Kidney epithelial cell (primary cell): ENCODE results near the gene ELF2. TPM values are rescaled to one million over a fixed set of nuclear protein-coding genes. Genes with fewer than 3 reads are reported as not detected.
"Not testable (repeated sequence)": the region's sequence is repeated elsewhere in the genome, so short reads cannot be mapped to it uniquely, and the experiment has no call there.

Experiments used
- DNase-seq: peaks from one replicate; pipeline ENCODE4 v3.0.0-alpha.2; 2010; ENCODE audit warnings: low read depth
- H3K27me3 ChIP-seq: 2 replicates; pipeline ENCODE4 v1.6.0; 2011; ENCODE audit warnings: low read length; ENCODE audit not compliant: control insufficient read depth, insufficient read depth
- H3K36me3 ChIP-seq: 2 replicates; pipeline ENCODE4 v1.5.1; 2011; ENCODE audit warnings: low read length; ENCODE audit not compliant: control insufficient read depth, insufficient read depth
- H3K4me3 ChIP-seq: 2 replicates; pipeline ENCODE4 v1.5.1; 2011; ENCODE audit warnings: low read depth, mild to moderate bottlenecking, control low read depth, low read length
- total RNA-seq: library from RNA; depleted of rRNA; stranded (reverse); fragments of >200 nt; gene quantifications from 2 replicates; pipeline ENCODE4 v1.2.3, GENCODE V29; 2015
- TF ChIP-seq, protein P1 (sequence below): IDR thresholded peaks from 2 replicates; pipeline ENCODE4 v1.5.1; 2011; ENCODE audit warnings: mild to moderate bottlenecking, moderate library complexity, low read length, control low read depth, inconsistent platforms; ENCODE audit not compliant: insufficient read depth, poor library complexity, severe bottlenecking

Gene ELF2
- total RNA-seq, 1 donor from 2014 or later, result 14.3 TPM

GRCh38 chr4:139115226-139115625, 61.8 kb downstream of the ELF2 start:
- TF ChIP-seq, protein P1, sequence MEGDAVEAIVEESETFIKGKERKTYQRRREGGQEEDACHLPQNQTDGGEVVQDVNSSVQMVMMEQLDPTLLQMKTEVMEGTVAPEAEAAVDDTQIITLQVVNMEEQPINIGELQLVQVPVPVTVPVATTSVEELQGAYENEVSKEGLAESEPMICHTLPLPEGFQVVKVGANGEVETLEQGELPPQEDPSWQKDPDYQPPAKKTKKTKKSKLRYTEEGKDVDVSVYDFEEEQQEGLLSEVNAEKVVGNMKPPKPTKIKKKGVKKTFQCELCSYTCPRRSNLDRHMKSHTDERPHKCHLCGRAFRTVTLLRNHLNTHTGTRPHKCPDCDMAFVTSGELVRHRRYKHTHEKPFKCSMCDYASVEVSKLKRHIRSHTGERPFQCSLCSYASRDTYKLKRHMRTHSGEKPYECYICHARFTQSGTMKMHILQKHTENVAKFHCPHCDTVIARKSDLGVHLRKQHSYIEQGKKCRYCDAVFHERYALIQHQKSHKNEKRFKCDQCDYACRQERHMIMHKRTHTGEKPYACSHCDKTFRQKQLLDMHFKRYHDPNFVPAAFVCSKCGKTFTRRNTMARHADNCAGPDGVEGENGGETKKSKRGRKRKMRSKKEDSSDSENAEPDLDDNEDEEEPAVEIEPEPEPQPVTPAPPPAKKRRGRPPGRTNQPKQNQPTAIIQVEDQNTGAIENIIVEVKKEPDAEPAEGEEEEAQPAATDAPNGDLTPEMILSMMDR, result no peak
- H3K4me3 ChIP-seq, result no peak overlapping the region

DNA sequence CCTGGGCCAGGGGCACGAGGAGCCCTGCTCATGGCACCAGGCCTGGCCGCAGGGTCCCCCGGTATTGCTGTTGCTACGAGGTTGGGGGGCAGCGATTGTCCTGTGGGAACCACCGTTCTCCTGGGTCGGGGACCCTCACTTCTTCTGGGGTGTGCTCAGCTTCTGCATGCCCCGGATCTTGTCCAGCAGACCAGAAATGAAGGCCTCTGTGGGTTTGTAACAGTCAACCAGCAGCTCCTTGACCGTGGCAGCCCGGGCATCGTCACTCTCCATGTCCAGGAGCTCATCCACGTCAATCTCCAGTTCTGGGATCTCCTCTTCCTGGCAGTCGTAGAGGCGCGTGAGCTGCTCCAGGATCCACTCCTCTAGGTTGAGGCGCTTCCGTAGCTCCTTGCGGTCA, 62.2 kb downstream of the ELF2 start:
- not testable (repeated sequence) for H3K27me3 ChIP-seq, DNase-seq

More at GRCh38 chr4:139115226-139115625, 61.8 kb downstream of the ELF2 start:
- H3K36me3 ChIP-seq, result no peaks in the 10 kb centered on the region
- no peak for DNase-seq
- no peaks in the 10 kb centered on the region for H3K27me3 ChIP-seq

DNA sequence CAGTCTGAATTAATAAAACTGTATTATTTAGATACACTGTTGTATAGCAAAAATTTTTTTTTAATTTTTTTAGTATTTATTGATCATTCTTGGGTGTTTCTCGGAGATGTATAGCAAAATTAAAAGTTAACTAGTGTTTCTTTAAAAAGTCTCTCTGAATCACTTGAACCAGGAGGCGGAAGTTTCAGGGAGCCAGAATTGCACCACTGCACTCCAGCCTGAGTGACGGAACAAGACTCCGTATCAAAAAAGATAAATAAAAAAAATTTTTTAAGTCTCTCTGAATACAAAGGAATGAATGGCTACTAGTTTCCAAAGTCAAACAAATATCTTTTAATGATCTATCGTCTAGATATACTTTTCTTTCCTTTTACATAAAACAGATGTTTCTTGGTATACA, 64.4 kb downstream of the ELF2 start:
- DNase-seq, result no peak
- Histone ChIP-seq H3K27me3 (no peaks in the 10 kb centered on the region), H3K4me3 (no peak overlapping the region), H3K36me3 (no peaks in the 10 kb centered on the region)
- TF ChIP-seq, protein P1, result no peak

More for the DNA sequence above, 62.2 kb downstream of the ELF2 start:
- H3K36me3 ChIP-seq, H3K4me3 ChIP-seq: not testable (repeated sequence)

- Histone ChIP-seq H3K4me3 (no peak overlapping the region), H3K36me3 (no peaks in the 10 kb centered on the region), H3K27me3 (no peaks in the 10 kb centered on the region)
- TF ChIP-seq, protein P1, result no peak
- DNase-seq, result no peak
These were observed 68.4 kb downstream of the ELF2 start for GRCh38 chr4:139108567-139109128.

DNA sequence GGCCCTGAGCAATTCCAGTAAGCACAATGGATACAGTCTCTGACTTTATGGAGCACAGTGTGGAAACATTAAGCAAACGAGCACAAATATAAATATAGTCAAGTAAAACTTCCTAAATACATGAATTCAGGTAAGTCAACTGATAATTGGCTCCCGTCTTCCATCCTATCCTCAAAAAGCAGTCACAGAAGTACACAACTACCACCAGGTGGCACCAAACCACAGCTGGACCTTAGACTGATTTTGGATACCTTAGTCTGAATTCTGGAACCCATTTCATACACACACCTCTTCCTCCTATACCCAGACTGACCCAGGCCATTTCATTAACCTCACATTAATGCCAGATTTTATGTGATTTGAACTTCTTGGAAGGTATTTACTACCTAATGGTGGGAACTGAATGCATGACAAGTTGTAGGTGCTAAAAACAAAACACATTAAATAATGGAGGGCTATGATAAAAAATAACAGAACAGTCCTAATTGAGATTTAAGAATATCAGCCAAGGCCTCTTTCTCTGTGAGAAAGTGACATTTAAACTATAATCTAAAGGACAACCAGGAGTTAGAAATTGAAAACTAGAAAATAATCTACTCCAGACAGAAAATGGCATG, 77.5 kb downstream of the ELF2 start:
- Histone ChIP-seq H3K4me3 (no peak overlapping the region), H3K36me3 (no peaks in the 10 kb centered on the region), H3K27me3 (no peaks in the 10 kb centered on the region)
- TF ChIP-seq, protein P1, result peak; percentile 77
- DNase-seq, result peak; percentile 44

- no peak for DNase-seq
- no peaks in the 10 kb centered on the region for H3K36me3 ChIP-seq
- no peaks in the 10 kb centered on the region for H3K27me3 ChIP-seq
- H3K4me3 ChIP-seq, result no peak overlapping the region
- TF ChIP-seq, protein P1, result no peak
These were observed 84.7 kb downstream of the ELF2 start for GRCh38 chr4:139092271-139092670.
